Prostate gland (tissue), 2 donors: Measurements from ENCODE around the gene SMYD2.
A peak's percentile ranks its signal among the peaks of the same experiment; 100 is the strongest.

Experiments used
- POLR2A ChIP-seq: fragments of 450-650 bp; IDR thresholded peaks from one replicate; pipeline ENCODE4 v1.6.1; 2016; ENCODE audit warnings: antibody characterized with exemption, mild to moderate bottlenecking
- POLR2AphosphoS5 ChIP-seq: sonication (generic); formaldehyde crosslinking; IDR thresholded peaks from one replicate; pipeline ENCODE4 v1.6.1; 2017; ENCODE audit warnings: antibody characterized with exemption
- TF ChIP-seq, protein P1 (sequence below), 4 experiments: fragments of 200-600 bp in 2 of 4; fragments of 450-650 bp in 2 of 4; sonication (generic) in 2 of 4; IDR thresholded peaks; 1 replicate in 3 of 4; 2 replicates in 1 of 4; pipeline ENCODE4 v1.5.1; 2016 to 2019; ENCODE audit warnings: antibody characterized with exemption in 4 of 4, mild to moderate bottlenecking in 2 of 4, moderate library complexity in 2 of 4

DNA sequence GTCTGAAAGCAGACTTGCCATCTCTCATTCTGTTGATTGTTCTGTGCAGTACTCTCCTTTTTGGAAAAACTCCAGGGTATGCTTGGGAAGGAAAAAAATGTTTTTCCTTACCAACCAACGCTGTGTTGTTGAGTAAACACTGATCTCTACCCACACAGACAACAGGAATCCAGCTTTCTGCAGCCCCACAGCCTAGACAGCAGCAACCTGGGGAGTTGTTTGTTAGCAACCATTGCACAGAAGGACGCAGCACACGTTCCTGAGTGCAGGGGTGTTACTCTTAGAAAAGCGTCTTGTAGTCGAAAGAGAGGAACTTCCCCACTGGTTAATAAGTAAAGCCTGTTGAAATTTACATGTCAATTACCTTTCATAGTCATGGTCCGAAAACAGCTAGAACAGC is 56.6 kb downstream of the SMYD2 start:
- TF ChIP-seq, protein P1, sequence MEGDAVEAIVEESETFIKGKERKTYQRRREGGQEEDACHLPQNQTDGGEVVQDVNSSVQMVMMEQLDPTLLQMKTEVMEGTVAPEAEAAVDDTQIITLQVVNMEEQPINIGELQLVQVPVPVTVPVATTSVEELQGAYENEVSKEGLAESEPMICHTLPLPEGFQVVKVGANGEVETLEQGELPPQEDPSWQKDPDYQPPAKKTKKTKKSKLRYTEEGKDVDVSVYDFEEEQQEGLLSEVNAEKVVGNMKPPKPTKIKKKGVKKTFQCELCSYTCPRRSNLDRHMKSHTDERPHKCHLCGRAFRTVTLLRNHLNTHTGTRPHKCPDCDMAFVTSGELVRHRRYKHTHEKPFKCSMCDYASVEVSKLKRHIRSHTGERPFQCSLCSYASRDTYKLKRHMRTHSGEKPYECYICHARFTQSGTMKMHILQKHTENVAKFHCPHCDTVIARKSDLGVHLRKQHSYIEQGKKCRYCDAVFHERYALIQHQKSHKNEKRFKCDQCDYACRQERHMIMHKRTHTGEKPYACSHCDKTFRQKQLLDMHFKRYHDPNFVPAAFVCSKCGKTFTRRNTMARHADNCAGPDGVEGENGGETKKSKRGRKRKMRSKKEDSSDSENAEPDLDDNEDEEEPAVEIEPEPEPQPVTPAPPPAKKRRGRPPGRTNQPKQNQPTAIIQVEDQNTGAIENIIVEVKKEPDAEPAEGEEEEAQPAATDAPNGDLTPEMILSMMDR (IDR thresholded peaks at IDR 0.05): no peak
- no peak for TF ChIP-seq POLR2A
- peak; percentile 11 for TF ChIP-seq POLR2AphosphoS5
